Endothelial cell (in vitro differentiated cells): ENCODE results near the gene TRPC4AP. TPM values are rescaled to one million over a fixed set of nuclear protein-coding genes. Genes with fewer than 3 reads are reported as not detected.

Source experiments
- microRNA-seq: library from miRNA; unstranded; fragments of <30 nt; microRNA quantifications from one replicate; pipeline ENCODE4, GENCODE V29; 2020; ENCODE audit not compliant: unreplicated experiment
- total RNA-seq: library from RNA; stranded (reverse); fragmentation: NEBNext Ultra II Directional; extraction: Animal tissue kit (Norgen Biotek cat#: 25700); gene quantifications from one replicate; pipeline ENCODE4 v1.2.1, GENCODE V29; 2021; ENCODE audit not compliant: unreplicated experiment

The TRPC4AP gene
- total RNA-seq, 1 donor from 2014 or later = 109 TPM

Small RNAs within 50 kb of the gene (microRNA-seq; reads per million reads assigned to microRNA genes)
- gene MIR499A = not detected
- gene MIR499B = not detected

Other genes with a start within 250 kb of the TRPC4AP start
- 20.3 TPM for gene GGT7, start 220.0 kb downstream of the TRPC4AP start, total RNA-seq
- gene ACSS2, start 216.2 kb downstream of the TRPC4AP start, total RNA-seq = 53.2 TPM
- gene GSS, start 137.0 kb downstream of the TRPC4AP start, total RNA-seq = 48.3 TPM
- gene MYH7B, start 136.9 kb downstream of the TRPC4AP start, total RNA-seq = 0.51 TPM
- gene EDEM2, start 54.5 kb upstream of the TRPC4AP start, total RNA-seq = 43.5 TPM
- gene PROCR, start 79.3 kb upstream of the TRPC4AP start, total RNA-seq = 254 TPM
- 9.1 TPM for gene MMP24, start 133.9 kb upstream of the TRPC4AP start, total RNA-seq
- gene MMP24OS, start 185.3 kb upstream of the TRPC4AP start, total RNA-seq = 80.7 TPM
- 120 TPM for gene EIF6, start 192.0 kb upstream of the TRPC4AP start, total RNA-seq
- gene FAM83C, start 199.6 kb upstream of the TRPC4AP start, total RNA-seq = not detected